WTC11 (cell line): Measurements from ENCODE around the gene CHORDC1. TPM values are rescaled to one million over a fixed set of nuclear protein-coding genes. Genes with fewer than 3 reads are reported as not detected.

Experiments
- ATAC-seq: fragments of 200-7000 bp; cut with Tn5 transposase; 2 replicates; pipeline ENCODE4 v1.10.0; 2021; ENCODE audit warnings: mild to moderate bottlenecking, moderate library complexity
- CTCF ChIA-PET: fragments of 300-600 bp; sonication (Branson Sonifier 250); formaldehyde crosslinking; loops from one replicate; lab custom pipeline; 2021; ENCODE audit warnings: antibody characterized with exemption; lab: Charles Lee
- POLR2A ChIA-PET: fragments of 350-600 bp; sonication (Branson Sonifier 250); formaldehyde crosslinking; loops from one replicate; lab custom pipeline; 2021; ENCODE audit warnings: antibody characterized with exemption; lab: Charles Lee
- DNase-seq: peaks from one replicate; pipeline ENCODE4 v3.0.0; 2021; ENCODE audit warnings: low spot score
- H3K27ac Mint-ChIP-seq: 2 replicates; pipeline ENCODE4 v1.8.0; 2021; ENCODE audit warnings: mixed read lengths
- H3K27me3 Mint-ChIP-seq: 2 replicates; pipeline ENCODE4 v1.8.0; 2021; ENCODE audit warnings: low read depth, mild to moderate bottlenecking, moderate library complexity, mixed read lengths
- H3K36me3 Mint-ChIP-seq: 2 replicates; pipeline ENCODE4 v1.8.0; 2021; ENCODE audit warnings: mixed read lengths
- H3K4me1 Mint-ChIP-seq: 2 replicates; pipeline ENCODE4 v1.8.0; 2022; ENCODE audit warnings: mixed read lengths
- H3K4me3 Mint-ChIP-seq: 2 replicates; pipeline ENCODE4 v1.8.0; 2021; ENCODE audit warnings: mild to moderate bottlenecking, moderate library complexity, mixed read lengths
- H3K9me3 Mint-ChIP-seq: 2 replicates; pipeline ENCODE4 v1.8.0; 2021; ENCODE audit warnings: mixed read lengths
- CBFB ChIP-seq: sonication (generic); formaldehyde crosslinking; IDR thresholded peaks from 2 replicates; pipeline ENCODE4 v1.8.1; 2022; ENCODE audit warnings: mild to moderate bottlenecking, low read depth, missing genetic modification reagents
- CREM ChIP-seq: sonication (generic); formaldehyde crosslinking; IDR thresholded peaks from 2 replicates; pipeline ENCODE4 v1.8.1; 2022; ENCODE audit warnings: mild to moderate bottlenecking, missing genetic modification reagents, moderate library complexity
- ELF4 ChIP-seq: sonication (generic); formaldehyde crosslinking; IDR thresholded peaks from 2 replicates; pipeline ENCODE4 v1.8.1; 2022; ENCODE audit warnings: low read depth, mild to moderate bottlenecking, moderate library complexity, missing genetic modification reagents
- ETV6 ChIP-seq: sonication (generic); formaldehyde crosslinking; IDR thresholded peaks from 2 replicates; pipeline ENCODE4 v1.8.1; 2022; ENCODE audit warnings: mild to moderate bottlenecking, missing genetic modification reagents
- GRHL2 ChIP-seq: fragments of 250-450 bp; sonication (Bioruptor Pico); IDR thresholded peaks from 2 replicates; pipeline ENCODE4 v1.8.0; 2022; ENCODE audit warnings: mild to moderate bottlenecking, moderate library complexity; ENCODE audit not compliant: insufficient replicate concordance, severe bottlenecking
- HMGA2 ChIP-seq: fragments of 250-450 bp; sonication (Bioruptor Pico); IDR thresholded peaks from 2 replicates; pipeline ENCODE4 v1.4.0; 2021; ENCODE audit warnings: mild to moderate bottlenecking, moderate library complexity
- MYBL2 ChIP-seq: sonication (generic); formaldehyde crosslinking; IDR thresholded peaks from 2 replicates; pipeline ENCODE4 v1.8.1; 2023; ENCODE audit warnings: mild to moderate bottlenecking, moderate library complexity, missing genetic modification reagents
- OVOL2 ChIP-seq: fragments of 250-450 bp; sonication (Bioruptor Pico); IDR thresholded peaks from 2 replicates; pipeline ENCODE4 v1.9.0; 2021; ENCODE audit warnings: mild to moderate bottlenecking, borderline replicate concordance
- RORB ChIP-seq: fragments of 250-450 bp; sonication (Bioruptor Pico); IDR thresholded peaks from 2 replicates; pipeline ENCODE4 v1.9.0; 2021; ENCODE audit warnings: mild to moderate bottlenecking
- TP53 ChIP-seq: sonication (generic); formaldehyde crosslinking; IDR thresholded peaks from 2 replicates; pipeline ENCODE4 v1.8.1; 2023; ENCODE audit warnings: mild to moderate bottlenecking, missing genetic modification reagents
- ZNF138 ChIP-seq: sonication (generic); formaldehyde crosslinking; conservative IDR thresholded peaks from 2 replicates; pipeline ENCODE4 v1.8.1; 2022; ENCODE audit warnings: mild to moderate bottlenecking, moderate library complexity, missing genetic modification reagents
- ZNF317 ChIP-seq: sonication (generic); formaldehyde crosslinking; IDR thresholded peaks from 2 replicates; pipeline ENCODE4 v1.8.1; 2023; ENCODE audit warnings: low read depth, mild to moderate bottlenecking, moderate library complexity, missing genetic modification reagents, borderline replicate concordance
- ZNF671 ChIP-seq: fragments of 250-450 bp; sonication (Bioruptor Pico); IDR thresholded peaks from 2 replicates; pipeline ENCODE4 v1.8.0; 2021; ENCODE audit warnings: mild to moderate bottlenecking
- total RNA-seq: library from RNA; stranded (reverse); gene quantifications from 3 replicates; pipeline ENCODE4 v1.2.3, GENCODE V29; 2021
- TF ChIP-seq, protein P1 (sequence below): sonication (generic); formaldehyde crosslinking; IDR thresholded peaks from 2 replicates; pipeline ENCODE4 v1.8.1; 2023; ENCODE audit warnings: mild to moderate bottlenecking, missing genetic modification reagents
- TF ChIP-seq, protein P2 (sequence below): sonication (generic); formaldehyde crosslinking; IDR thresholded peaks from 2 replicates; pipeline ENCODE4 v1.8.0; 2023; ENCODE audit warnings: missing genetic modification reagents, mild to moderate bottlenecking, borderline replicate concordance
- TF ChIP-seq, protein P3 (sequence below): fragments of 200-600 bp; IDR thresholded peaks from 2 replicates; pipeline ENCODE4 v1.8.0; 2022; ENCODE audit warnings: antibody characterized with exemption
- TF ChIP-seq, protein P4 (sequence below): sonication (generic); formaldehyde crosslinking; IDR thresholded peaks from 2 replicates; pipeline ENCODE4 v1.8.0; 2022; ENCODE audit warnings: missing genetic modification reagents
- TF ChIP-seq, protein P5 (sequence below): sonication (generic); formaldehyde crosslinking; IDR thresholded peaks from 2 replicates; pipeline ENCODE4 v1.8.0; 2022; ENCODE audit warnings: mild to moderate bottlenecking, missing genetic modification reagents
- TF ChIP-seq, protein P6 (sequence below): sonication (generic); formaldehyde crosslinking; IDR thresholded peaks from 2 replicates; pipeline ENCODE4 v1.8.0; 2023; ENCODE audit warnings: mild to moderate bottlenecking, missing genetic modification reagents
- TF ChIP-seq, protein P7 (sequence below): sonication (generic); formaldehyde crosslinking; IDR thresholded peaks from 2 replicates; pipeline ENCODE4 v1.8.1; 2022; ENCODE audit warnings: mild to moderate bottlenecking, missing genetic modification reagents, moderate library complexity, borderline replicate concordance

The CHORDC1 gene
- total RNA-seq, 1 experiment from 2014 or later = 71.8 TPM

DNA sequence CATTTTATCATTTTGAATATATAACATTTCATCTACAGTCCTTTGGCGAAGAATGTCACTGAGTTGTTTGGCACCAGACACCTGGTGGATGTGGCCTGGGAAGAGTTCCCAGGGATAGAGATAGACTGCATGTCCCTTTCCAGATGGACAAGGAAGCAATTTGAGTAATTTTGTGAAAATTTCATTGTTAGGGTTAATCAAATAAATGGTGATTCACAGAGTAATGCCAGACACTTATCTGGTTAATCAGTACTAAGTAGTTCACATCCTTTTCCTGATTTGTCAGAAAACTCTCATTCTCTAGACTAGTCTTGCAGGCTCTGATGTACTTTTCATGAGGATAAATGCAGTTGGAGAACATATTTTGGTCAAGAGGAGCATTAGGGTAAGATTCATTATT is 46.8 kb downstream of the CHORDC1 start:
- no peaks in the 10 kb centered on the region for H3K27me3 Mint-ChIP-seq
- TF ChIP-seq RORB (CRISPR knock-in tag) (no peak), CREM (no peak), ETV6 (CRISPR knock-in tag) (no peak), ZNF138 (CRISPR knock-in tag) (no peak), ELF4 (CRISPR knock-in tag) (no peak), MYBL2 (CRISPR knock-in tag) (no peak), ZNF317 (CRISPR knock-in tag) (no peak), OVOL2 (CRISPR knock-in tag) (no peak), ZNF671 (no peak), CBFB (CRISPR knock-in tag) (no peak), TP53 (no peak), GRHL2 (no peak), HMGA2 (CRISPR knock-in tag) (no peak)
- TF ChIP-seq, protein P1, sequence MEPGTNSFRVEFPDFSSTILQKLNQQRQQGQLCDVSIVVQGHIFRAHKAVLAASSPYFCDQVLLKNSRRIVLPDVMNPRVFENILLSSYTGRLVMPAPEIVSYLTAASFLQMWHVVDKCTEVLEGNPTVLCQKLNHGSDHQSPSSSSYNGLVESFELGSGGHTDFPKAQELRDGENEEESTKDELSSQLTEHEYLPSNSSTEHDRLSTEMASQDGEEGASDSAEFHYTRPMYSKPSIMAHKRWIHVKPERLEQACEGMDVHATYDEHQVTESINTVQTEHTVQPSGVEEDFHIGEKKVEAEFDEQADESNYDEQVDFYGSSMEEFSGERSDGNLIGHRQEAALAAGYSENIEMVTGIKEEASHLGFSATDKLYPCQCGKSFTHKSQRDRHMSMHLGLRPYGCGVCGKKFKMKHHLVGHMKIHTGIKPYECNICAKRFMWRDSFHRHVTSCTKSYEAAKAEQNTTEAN (CRISPR knock-in tag) = no peak
- TF ChIP-seq, protein P2, sequence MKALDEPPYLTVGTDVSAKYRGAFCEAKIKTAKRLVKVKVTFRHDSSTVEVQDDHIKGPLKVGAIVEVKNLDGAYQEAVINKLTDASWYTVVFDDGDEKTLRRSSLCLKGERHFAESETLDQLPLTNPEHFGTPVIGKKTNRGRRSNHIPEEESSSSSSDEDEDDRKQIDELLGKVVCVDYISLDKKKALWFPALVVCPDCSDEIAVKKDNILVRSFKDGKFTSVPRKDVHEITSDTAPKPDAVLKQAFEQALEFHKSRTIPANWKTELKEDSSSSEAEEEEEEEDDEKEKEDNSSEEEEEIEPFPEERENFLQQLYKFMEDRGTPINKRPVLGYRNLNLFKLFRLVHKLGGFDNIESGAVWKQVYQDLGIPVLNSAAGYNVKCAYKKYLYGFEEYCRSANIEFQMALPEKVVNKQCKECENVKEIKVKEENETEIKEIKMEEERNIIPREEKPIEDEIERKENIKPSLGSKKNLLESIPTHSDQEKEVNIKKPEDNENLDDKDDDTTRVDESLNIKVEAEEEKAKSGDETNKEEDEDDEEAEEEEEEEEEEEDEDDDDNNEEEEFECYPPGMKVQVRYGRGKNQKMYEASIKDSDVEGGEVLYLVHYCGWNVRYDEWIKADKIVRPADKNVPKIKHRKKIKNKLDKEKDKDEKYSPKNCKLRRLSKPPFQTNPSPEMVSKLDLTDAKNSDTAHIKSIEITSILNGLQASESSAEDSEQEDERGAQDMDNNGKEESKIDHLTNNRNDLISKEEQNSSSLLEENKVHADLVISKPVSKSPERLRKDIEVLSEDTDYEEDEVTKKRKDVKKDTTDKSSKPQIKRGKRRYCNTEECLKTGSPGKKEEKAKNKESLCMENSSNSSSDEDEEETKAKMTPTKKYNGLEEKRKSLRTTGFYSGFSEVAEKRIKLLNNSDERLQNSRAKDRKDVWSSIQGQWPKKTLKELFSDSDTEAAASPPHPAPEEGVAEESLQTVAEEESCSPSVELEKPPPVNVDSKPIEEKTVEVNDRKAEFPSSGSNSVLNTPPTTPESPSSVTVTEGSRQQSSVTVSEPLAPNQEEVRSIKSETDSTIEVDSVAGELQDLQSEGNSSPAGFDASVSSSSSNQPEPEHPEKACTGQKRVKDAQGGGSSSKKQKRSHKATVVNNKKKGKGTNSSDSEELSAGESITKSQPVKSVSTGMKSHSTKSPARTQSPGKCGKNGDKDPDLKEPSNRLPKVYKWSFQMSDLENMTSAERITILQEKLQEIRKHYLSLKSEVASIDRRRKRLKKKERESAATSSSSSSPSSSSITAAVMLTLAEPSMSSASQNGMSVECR (CRISPR knock-in tag) = no peak
- TF ChIP-seq, protein P3, sequence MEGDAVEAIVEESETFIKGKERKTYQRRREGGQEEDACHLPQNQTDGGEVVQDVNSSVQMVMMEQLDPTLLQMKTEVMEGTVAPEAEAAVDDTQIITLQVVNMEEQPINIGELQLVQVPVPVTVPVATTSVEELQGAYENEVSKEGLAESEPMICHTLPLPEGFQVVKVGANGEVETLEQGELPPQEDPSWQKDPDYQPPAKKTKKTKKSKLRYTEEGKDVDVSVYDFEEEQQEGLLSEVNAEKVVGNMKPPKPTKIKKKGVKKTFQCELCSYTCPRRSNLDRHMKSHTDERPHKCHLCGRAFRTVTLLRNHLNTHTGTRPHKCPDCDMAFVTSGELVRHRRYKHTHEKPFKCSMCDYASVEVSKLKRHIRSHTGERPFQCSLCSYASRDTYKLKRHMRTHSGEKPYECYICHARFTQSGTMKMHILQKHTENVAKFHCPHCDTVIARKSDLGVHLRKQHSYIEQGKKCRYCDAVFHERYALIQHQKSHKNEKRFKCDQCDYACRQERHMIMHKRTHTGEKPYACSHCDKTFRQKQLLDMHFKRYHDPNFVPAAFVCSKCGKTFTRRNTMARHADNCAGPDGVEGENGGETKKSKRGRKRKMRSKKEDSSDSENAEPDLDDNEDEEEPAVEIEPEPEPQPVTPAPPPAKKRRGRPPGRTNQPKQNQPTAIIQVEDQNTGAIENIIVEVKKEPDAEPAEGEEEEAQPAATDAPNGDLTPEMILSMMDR = no peak
- TF ChIP-seq, protein P4, sequence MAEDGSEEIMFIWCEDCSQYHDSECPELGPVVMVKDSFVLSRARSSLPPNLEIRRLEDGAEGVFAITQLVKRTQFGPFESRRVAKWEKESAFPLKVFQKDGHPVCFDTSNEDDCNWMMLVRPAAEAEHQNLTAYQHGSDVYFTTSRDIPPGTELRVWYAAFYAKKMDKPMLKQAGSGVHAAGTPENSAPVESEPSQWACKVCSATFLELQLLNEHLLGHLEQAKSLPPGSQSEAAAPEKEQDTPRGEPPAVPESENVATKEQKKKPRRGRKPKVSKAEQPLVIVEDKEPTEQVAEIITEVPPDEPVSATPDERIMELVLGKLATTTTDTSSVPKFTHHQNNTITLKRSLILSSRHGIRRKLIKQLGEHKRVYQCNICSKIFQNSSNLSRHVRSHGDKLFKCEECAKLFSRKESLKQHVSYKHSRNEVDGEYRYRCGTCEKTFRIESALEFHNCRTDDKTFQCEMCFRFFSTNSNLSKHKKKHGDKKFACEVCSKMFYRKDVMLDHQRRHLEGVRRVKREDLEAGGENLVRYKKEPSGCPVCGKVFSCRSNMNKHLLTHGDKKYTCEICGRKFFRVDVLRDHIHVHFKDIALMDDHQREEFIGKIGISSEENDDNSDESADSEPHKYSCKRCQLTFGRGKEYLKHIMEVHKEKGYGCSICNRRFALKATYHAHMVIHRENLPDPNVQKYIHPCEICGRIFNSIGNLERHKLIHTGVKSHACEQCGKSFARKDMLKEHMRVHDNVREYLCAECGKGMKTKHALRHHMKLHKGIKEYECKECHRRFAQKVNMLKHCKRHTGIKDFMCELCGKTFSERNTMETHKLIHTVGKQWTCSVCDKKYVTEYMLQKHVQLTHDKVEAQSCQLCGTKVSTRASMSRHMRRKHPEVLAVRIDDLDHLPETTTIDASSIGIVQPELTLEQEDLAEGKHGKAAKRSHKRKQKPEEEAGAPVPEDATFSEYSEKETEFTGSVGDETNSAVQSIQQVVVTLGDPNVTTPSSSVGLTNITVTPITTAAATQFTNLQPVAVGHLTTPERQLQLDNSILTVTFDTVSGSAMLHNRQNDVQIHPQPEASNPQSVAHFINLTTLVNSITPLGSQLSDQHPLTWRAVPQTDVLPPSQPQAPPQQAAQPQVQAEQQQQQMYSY (CRISPR knock-in tag) = no peak
- TF ChIP-seq, protein P5, sequence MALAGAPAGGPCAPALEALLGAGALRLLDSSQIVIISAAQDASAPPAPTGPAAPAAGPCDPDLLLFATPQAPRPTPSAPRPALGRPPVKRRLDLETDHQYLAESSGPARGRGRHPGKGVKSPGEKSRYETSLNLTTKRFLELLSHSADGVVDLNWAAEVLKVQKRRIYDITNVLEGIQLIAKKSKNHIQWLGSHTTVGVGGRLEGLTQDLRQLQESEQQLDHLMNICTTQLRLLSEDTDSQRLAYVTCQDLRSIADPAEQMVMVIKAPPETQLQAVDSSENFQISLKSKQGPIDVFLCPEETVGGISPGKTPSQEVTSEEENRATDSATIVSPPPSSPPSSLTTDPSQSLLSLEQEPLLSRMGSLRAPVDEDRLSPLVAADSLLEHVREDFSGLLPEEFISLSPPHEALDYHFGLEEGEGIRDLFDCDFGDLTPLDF (CRISPR knock-in tag) = no peak
- TF ChIP-seq, protein P6, sequence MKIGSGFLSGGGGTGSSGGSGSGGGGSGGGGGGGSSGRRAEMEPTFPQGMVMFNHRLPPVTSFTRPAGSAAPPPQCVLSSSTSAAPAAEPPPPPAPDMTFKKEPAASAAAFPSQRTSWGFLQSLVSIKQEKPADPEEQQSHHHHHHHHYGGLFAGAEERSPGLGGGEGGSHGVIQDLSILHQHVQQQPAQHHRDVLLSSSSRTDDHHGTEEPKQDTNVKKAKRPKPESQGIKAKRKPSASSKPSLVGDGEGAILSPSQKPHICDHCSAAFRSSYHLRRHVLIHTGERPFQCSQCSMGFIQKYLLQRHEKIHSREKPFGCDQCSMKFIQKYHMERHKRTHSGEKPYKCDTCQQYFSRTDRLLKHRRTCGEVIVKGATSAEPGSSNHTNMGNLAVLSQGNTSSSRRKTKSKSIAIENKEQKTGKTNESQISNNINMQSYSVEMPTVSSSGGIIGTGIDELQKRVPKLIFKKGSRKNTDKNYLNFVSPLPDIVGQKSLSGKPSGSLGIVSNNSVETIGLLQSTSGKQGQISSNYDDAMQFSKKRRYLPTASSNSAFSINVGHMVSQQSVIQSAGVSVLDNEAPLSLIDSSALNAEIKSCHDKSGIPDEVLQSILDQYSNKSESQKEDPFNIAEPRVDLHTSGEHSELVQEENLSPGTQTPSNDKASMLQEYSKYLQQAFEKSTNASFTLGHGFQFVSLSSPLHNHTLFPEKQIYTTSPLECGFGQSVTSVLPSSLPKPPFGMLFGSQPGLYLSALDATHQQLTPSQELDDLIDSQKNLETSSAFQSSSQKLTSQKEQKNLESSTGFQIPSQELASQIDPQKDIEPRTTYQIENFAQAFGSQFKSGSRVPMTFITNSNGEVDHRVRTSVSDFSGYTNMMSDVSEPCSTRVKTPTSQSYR (CRISPR knock-in tag) = no peak
- TF ChIP-seq, protein P7, sequence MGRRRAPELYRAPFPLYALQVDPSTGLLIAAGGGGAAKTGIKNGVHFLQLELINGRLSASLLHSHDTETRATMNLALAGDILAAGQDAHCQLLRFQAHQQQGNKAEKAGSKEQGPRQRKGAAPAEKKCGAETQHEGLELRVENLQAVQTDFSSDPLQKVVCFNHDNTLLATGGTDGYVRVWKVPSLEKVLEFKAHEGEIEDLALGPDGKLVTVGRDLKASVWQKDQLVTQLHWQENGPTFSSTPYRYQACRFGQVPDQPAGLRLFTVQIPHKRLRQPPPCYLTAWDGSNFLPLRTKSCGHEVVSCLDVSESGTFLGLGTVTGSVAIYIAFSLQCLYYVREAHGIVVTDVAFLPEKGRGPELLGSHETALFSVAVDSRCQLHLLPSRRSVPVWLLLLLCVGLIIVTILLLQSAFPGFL = no peak
- TF ChIP-seq, all 79 proteins: peak for 0
- DNase-seq (no peak), ATAC-seq (no peak)
- Mint-ChIP-seq H3K9me3 (no peaks in the 10 kb centered on the region), H3K27ac (no peak overlapping the region), H3K4me1 (no peaks in the 10 kb centered on the region), H3K36me3 (no peaks in the 10 kb centered on the region), H3K4me3 (no peak overlapping the region)
- ChIA-PET CTCF (no interaction called here), POLR2A (no interaction called here)
